ENCODE results near the gene HS6ST1.

The HS6ST1 gene

DNA sequence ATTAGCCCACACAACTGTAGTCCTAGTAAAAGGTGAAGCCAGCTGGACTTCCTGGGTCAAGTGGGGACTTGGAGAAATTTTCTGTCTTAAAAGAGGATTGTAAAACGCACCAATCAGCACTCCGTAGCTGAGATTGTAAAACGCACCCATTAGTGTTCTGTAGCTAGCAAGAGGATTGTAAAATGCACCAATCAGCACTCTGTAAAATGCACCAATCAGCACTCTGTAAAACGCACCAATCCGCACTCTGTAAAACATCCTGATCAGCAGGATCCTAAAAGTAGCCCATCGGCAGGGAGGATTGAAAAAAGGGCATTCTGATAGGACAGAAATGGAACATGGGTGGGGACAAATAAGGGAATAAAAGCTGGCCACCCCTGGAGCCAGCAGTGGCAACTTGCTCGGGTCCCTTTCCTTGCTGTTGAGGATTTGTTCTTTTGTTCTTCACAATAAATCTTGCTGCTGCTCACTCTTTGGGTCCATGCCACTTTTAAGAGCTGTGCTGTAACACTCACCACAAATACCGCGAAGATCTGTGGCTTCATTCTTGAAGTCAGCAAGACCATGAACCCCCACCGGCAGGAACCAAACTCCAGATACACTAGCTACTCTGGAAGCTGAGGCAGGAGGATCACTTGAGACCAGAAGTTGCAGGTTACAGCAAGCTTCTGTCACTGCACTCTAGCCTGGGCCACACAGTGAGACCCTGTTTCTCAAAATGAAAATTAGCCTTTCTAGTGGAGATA, 102.6 kb downstream of the HS6ST1 start:
- peak; percentile 33 for DNase-seq (ENCODE audit: low read depth)

More for the DNA sequence above, 102.6 kb downstream of the HS6ST1 start:
- TF ChIP-seq, protein P1, sequence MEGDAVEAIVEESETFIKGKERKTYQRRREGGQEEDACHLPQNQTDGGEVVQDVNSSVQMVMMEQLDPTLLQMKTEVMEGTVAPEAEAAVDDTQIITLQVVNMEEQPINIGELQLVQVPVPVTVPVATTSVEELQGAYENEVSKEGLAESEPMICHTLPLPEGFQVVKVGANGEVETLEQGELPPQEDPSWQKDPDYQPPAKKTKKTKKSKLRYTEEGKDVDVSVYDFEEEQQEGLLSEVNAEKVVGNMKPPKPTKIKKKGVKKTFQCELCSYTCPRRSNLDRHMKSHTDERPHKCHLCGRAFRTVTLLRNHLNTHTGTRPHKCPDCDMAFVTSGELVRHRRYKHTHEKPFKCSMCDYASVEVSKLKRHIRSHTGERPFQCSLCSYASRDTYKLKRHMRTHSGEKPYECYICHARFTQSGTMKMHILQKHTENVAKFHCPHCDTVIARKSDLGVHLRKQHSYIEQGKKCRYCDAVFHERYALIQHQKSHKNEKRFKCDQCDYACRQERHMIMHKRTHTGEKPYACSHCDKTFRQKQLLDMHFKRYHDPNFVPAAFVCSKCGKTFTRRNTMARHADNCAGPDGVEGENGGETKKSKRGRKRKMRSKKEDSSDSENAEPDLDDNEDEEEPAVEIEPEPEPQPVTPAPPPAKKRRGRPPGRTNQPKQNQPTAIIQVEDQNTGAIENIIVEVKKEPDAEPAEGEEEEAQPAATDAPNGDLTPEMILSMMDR (conservative IDR thresholded peaks at IDR 0.05; ENCODE audit: low read length), result no peak
- no peak overlapping the region for H3K4me3 ChIP-seq (ENCODE audit: low read length)
